ENCODE data around the gene CTSW.

- no peak for TF ChIP-seq GATA2 (IDR thresholded peaks at IDR 0.05; ENCODE audit: low read depth, low read length)
- no peak for TF ChIP-seq GATA3 (IDR thresholded peaks at IDR 0.05; ENCODE audit: low read depth, low read length)
These were observed 42.9 kb downstream of the CTSW start for GRCh38 chr11:65922565-65922964.

Data from SH-SY5Y (cell line).